IPS-18a (cell line): ENCODE results near the gene CCR5AS.
"Not testable (repeated sequence)": the region's sequence is repeated elsewhere in the genome, so short reads cannot be mapped to it uniquely, and the experiment has no call there.

Source experiments
- H3K27ac ChIP-seq: one replicate; pipeline ENCODE4 v1.5.1; 2013; ENCODE audit warnings: low read length
- H3K27me3 ChIP-seq: one replicate; pipeline ENCODE4 v1.6.1; 2013; ENCODE audit warnings: mild to moderate bottlenecking, low read length; ENCODE audit not compliant: control insufficient read depth, insufficient read depth
- H3K36me3 ChIP-seq: one replicate; pipeline ENCODE4 v1.6.1; 2013; ENCODE audit warnings: low read depth, low read length; ENCODE audit not compliant: control insufficient read depth
- H3K4me1 ChIP-seq: one replicate; pipeline ENCODE4 v1.6.1; 2013; ENCODE audit warnings: low read depth, low read length; ENCODE audit not compliant: control insufficient read depth
- H3K4me3 ChIP-seq: one replicate; pipeline ENCODE4 v1.5.1; 2013; ENCODE audit warnings: low read length
- H3K9ac ChIP-seq: one replicate; pipeline ENCODE4 v1.6.1; 2013; ENCODE audit warnings: mild to moderate bottlenecking, low read length, moderate library complexity
- H3K9me3 ChIP-seq: one replicate; pipeline ENCODE4 v1.6.1; 2013; ENCODE audit warnings: low read depth, low read length; ENCODE audit not compliant: control insufficient read depth

The CCR5AS gene

DNA sequence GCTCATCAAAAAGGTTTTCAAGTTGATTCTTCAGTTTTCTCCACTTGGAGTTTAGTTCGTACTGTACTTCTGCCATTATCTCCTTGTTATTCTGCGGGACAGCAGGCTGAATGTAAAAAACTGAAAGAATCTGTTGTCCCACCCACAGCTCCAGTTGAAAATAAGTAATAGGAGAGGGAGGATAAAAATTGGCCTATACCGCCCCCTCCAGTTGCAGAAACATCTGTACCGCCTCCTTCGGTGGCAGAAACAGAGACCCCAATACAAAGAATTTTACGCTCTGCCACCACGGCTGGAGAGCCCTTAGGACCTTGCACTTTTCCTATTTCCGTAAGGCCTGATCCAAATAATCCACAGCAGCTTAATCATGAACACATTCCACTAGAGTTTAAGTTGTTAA is 20.5 kb upstream of the CCR5AS start:
- not testable (repeated sequence) for H3K4me3 ChIP-seq, H3K27me3 ChIP-seq, H3K27ac ChIP-seq, H3K4me1 ChIP-seq, H3K9ac ChIP-seq, H3K36me3 ChIP-seq, H3K9me3 ChIP-seq

DNA sequence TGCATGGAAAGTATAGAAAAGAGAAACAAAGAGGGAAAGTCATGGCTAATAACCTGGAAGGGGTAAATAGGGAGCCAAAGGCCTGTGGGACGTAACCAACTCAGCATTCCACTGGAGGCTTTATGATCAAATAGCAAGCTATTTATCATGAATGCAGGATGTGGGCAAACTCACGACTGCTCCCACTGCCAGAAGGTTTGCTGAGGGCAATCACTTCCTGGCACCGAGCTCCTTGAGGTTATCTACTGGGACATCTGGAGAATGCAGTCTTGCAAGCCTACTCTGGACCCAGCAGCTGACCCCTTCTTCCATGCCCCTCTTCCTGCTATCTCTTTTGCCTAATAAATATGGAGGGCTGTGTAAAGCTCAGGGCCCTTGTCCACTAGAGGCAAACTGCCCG is 19.6 kb upstream of the CCR5AS start:
- H3K9me3 ChIP-seq, H3K27ac ChIP-seq, H3K4me1 ChIP-seq, H3K4me3 ChIP-seq, H3K27me3 ChIP-seq, H3K9ac ChIP-seq, H3K36me3 ChIP-seq: not testable (repeated sequence)

DNA sequence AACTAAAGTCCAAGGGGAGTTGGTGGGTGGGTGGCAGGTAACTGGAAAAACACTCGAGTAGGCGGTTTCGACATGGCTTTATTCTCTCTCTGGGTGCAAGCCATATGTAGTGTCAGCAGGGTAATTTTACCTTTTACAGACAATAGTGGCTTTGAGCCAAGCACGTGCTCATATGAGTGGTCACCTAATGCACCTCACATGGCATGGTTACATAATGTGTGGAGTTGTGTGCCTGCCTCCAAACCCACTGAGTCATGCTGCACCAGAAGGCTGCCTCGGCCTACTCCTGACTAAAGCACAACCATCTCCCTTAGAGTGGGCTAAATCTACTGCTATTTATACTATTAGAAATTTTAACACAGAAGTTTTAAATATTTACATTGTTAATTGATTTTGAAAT is 16.7 kb upstream of the CCR5AS start:
- H3K4me3 ChIP-seq, result no peak overlapping the region
- no peaks in the 10 kb centered on the region for H3K36me3 ChIP-seq
- no peak overlapping the region for H3K9ac ChIP-seq
- H3K4me1 ChIP-seq, result no peaks in the 10 kb centered on the region
- H3K27me3 ChIP-seq, result no peaks in the 10 kb centered on the region
- H3K9me3 ChIP-seq, result no peaks in the 10 kb centered on the region
- H3K27ac ChIP-seq, result no peak overlapping the region

DNA sequence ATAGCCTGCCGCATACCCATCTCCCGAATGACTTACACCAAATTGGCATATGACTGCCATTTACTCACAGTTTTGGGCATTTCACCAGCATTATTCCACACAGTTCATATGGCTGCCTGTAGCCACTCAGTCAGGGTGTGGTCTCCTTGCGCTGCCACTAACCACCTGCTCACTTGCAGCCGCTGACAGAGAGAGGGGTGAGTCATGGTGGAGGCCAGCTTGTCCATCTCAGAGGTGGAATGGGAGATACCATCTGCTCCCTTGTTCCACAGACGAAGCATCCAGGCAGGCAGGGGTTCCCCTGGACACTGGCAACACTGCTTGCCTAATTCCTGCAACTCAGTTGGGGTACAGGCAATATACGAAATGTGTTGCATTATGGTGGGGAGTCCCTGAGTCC is 15.8 kb upstream of the CCR5AS start:
- Histone ChIP-seq H3K9ac (no peak overlapping the region), H3K27ac (no peak overlapping the region), H3K4me1 (no peaks in the 10 kb centered on the region), H3K4me3 (no peak overlapping the region), H3K36me3 (no peaks in the 10 kb centered on the region), H3K27me3 (no peaks in the 10 kb centered on the region), H3K9me3 (no peaks in the 10 kb centered on the region)

DNA sequence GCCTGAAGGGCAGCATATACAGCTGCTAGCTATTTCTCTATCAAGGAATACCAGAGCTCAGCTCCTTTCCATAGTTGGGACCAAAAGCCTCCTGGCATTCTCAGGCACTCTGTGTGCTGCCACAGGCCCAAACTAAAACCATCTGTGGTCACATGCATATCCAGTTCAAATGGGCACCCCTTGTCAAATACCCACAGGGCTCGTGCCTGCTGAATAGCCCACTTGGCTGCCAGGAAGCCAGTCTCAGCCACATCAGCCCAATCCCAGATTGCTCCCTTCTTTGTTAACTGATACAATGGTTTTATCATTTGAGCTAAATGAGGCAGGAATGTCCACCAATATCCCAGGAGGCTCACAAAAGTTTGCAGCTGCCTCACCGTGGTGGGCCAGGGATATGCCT is 14.1 kb upstream of the CCR5AS start:
- H3K9ac ChIP-seq, result no peak overlapping the region
- H3K4me3 ChIP-seq, result no peak overlapping the region
- no peaks in the 10 kb centered on the region for H3K4me1 ChIP-seq
- H3K27me3 ChIP-seq, result no peaks in the 10 kb centered on the region
- no peaks in the 10 kb centered on the region for H3K9me3 ChIP-seq
- no peak overlapping the region for H3K27ac ChIP-seq
- no peaks in the 10 kb centered on the region for H3K36me3 ChIP-seq

DNA sequence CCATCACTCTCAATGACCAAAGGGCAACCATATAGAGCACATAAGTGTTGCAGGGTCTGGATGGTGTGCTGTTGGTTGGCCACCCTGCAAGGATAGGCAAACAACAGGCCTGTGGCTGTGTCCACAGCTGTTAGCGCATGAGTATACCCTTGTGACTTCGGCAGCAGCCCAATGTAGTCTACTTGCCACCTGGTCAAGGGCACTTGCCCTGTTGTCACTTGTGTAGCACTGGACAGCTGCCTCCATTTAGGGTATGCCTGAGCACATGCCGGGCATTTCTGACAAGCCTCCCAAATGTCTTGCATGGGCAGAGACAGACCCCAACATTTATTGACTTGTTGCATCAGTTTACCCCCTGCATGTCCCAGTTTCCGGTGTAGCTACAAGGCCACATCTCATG is 12.9 kb upstream of the CCR5AS start:
- no peak overlapping the region for H3K9ac ChIP-seq

DNA sequence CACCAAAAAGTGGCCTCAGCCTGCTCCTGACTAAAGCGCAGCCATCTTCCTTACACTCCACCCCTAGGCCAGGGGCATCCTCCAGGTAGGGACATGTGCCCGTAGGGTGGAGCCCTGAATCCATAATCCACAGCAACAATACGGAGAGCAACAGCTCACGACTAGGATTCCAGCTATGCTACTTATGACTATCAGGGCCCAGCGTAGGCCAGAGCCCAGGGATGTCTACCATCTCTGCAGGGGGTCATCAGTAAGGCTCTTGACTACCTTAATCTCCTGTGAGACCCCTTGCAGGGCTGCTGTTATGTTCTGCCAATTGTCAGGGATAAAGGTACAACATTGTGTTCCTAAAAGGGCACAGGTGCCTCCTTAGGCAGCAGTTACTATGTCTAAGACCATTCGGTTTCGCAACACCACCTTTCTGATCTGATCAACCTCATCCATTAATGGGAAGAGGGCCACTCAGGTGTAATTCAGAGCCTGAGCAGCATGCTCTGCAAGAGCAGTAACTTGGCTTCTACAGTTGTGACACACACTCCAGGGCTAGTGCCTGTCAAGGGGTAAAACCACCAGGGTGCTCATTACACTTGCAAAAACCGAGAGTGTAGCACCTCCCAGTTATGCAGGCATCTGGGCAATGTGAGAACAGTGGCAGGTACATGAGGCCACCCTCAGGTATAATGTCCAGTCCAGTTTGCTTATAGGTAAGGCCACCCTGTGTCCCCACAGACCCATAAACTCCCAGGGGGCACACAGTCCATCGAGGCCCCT is 11.2 kb upstream of the CCR5AS start:
- no peaks in the 10 kb centered on the region for H3K36me3 ChIP-seq
- H3K9me3 ChIP-seq, result no peaks in the 10 kb centered on the region
- no peak overlapping the region for H3K27ac ChIP-seq
- H3K4me3 ChIP-seq, result no peak overlapping the region
- H3K4me1 ChIP-seq, result no peaks in the 10 kb centered on the region
- no peak overlapping the region for H3K9ac ChIP-seq
- H3K27me3 ChIP-seq, result no peaks in the 10 kb centered on the region

More for the DNA sequence above, 12.9 kb upstream of the CCR5AS start:
- no peaks in the 10 kb centered on the region for H3K27me3 ChIP-seq
- no peaks in the 10 kb centered on the region for H3K9me3 ChIP-seq
- H3K4me3 ChIP-seq, result no peak overlapping the region
- no peaks in the 10 kb centered on the region for H3K36me3 ChIP-seq
- H3K4me1 ChIP-seq, result no peaks in the 10 kb centered on the region
- no peak overlapping the region for H3K27ac ChIP-seq

DNA sequence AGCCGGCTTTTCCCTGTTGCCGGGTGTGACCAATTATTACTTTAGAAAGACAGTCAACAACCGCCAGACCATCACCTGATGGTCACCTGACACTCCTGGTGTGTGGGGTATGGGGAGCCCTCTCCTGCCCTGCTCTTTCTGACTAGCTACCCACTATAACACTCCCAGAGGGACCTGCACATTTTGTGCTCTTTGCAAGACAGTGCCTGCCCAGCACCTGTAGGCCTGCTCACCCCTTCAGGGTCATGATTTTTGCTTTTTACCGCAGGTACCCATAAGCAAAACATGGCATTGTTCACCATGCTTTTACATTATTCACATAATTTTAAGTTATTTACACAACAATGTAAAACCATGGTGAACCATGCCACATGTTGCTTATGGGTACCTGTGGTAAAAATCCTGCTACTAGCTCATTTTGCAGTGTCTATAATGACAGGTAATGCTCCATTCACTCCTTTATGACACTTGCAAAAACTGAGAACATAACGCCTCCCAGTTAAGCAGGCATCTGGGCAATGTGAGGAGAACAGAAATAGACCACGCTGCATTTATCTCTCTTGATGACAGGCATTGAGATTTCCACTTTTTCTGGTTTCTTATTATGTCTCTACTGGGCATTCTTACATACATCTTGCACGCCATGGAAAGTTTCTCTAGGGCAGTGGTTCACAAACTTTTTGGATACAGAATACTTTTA is 10.1 kb upstream of the CCR5AS start:
- Histone ChIP-seq H3K4me1 (no peaks in the 10 kb centered on the region), H3K9ac (no peak overlapping the region), H3K4me3 (no peak overlapping the region), H3K27me3 (no peaks in the 10 kb centered on the region), H3K36me3 (no peaks in the 10 kb centered on the region), H3K27ac (no peak overlapping the region), H3K9me3 (no peaks in the 10 kb centered on the region)

DNA sequence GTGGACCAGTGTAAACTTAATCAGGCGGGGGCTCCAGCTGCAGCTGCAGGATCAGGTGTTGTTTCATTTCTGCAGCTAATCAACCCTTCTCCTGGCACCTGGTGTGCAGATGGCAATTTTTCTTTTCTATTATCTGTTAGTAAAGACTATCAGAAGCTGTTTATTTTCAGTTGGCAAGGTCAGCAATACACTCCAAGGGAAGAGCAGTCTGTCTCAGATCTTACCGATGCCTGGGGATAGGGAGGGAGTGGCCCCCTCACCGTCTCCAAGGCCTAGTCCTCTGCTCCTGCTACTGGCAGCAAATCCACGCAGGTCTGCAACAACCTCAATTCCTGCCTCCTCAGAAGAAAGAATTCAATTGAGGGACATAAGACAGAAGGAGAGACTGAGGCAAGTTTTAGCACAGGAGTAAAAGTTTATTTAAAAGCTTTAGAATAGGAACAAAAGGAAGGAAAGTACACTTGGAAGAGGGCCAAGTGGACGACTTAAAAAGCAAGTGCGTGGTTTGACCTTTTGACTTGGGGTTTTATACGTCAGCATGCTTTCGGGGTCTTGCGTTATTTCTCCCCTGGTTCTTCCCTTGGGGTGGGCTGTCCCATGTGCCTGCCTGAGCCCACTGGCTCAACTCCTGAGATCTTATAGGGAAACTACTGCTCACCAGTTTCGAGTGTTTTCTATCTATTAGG is 9.4 kb upstream of the CCR5AS start:
- Histone ChIP-seq H3K27me3 (no peaks in the 10 kb centered on the region), H3K27ac (no peak overlapping the region), H3K9me3 (no peaks in the 10 kb centered on the region), H3K4me3 (no peak overlapping the region), H3K36me3 (no peaks in the 10 kb centered on the region), H3K9ac (no peak overlapping the region), H3K4me1 (no peaks in the 10 kb centered on the region)

DNA sequence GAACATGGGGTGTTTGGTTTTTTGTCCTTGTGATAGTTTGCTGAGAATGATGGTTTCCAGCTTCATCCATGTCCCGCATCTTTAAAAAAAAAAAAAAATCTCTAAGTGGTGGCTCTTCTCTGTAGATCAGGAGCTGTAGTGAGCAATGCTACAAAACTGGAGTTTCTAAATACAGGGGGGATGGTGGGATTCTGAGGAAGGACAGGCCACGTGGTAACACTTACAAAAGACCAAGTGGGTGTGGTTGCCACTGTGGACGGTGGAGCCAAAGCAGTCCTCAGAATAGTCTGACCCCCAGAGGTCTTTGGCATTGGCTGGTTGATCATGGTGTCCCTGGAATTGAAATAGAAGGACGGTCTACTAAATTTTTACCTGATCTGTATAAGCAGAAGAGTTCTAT is 7.9 kb upstream of the CCR5AS start:
- H3K9me3 ChIP-seq, result no peaks in the 10 kb centered on the region
- H3K27me3 ChIP-seq, result no peaks in the 10 kb centered on the region
- H3K4me1 ChIP-seq, result no peaks in the 10 kb centered on the region
- H3K27ac ChIP-seq, result no peak overlapping the region
- H3K4me3 ChIP-seq, result no peak overlapping the region
- H3K9ac ChIP-seq, result no peak overlapping the region
- H3K36me3 ChIP-seq, result no peaks in the 10 kb centered on the region

DNA sequence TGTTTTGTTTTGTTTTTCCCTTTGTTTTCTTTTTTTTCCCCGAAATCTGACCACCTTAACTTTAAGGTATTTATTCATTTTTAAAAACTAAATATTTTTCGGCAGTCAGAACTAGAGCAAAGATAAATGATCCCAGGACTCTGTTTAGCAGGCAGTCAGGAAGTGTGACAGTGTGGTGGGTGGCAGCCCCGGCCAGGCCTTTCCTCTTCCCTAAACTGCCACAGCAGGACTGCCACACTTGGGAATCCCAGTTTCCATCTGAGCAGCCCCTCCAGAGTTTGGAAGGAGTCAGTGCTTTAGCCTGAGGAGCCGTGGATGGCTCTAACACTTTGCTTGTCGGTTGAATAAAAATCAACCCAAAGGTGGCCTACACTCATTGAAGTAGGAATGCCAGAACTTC is 7.1 kb upstream of the CCR5AS start:
- no peaks in the 10 kb centered on the region for H3K9me3 ChIP-seq
- H3K4me1 ChIP-seq, result no peaks in the 10 kb centered on the region
- H3K27ac ChIP-seq, result no peak overlapping the region
- H3K9ac ChIP-seq, result no peak overlapping the region
- H3K4me3 ChIP-seq, result no peak overlapping the region
- H3K36me3 ChIP-seq, result no peaks in the 10 kb centered on the region
- no peaks in the 10 kb centered on the region for H3K27me3 ChIP-seq
